A549 (cell line): ENCODE measurements around the gene RNGTT.

Experiments used
- CHD4 ChIP-seq: fragments of 200-600 bp; sonication (generic); IDR thresholded peaks from 2 replicates; pipeline ENCODE4 v1.6.1; 2016; ENCODE audit warnings: antibody characterized with exemption, mild to moderate bottlenecking, borderline replicate concordance
- CTCF ChIP-seq: fragments of >200 bp; sonication (Bioruptor Twin); formaldehyde crosslinking; IDR thresholded peaks from 3 replicates; pipeline ENCODE4 v1.5.1; 2016
- HMGXB4 ChIP-seq: fragments of 250-450 bp; sonication (Bioruptor Pico); IDR thresholded peaks from 2 replicates; pipeline ENCODE4 v1.5.0; 2021; ENCODE audit warnings: mild to moderate bottlenecking, moderate library complexity, borderline replicate concordance
- MAFK ChIP-seq: fragments of 450-650 bp; IDR thresholded peaks from 2 replicates; pipeline ENCODE4 v1.6.1; 2014; ENCODE audit not compliant: partially characterized antibody
- PBX3 ChIP-seq: IDR thresholded peaks from 2 replicates; pipeline ENCODE4 v1.6.1; 2012
- POLR2A ChIP-seq: IDR thresholded peaks from 2 replicates; pipeline ENCODE4 v1.6.1; 2012; ENCODE audit warnings: mild to moderate bottlenecking, low read length
- RAD21 ChIP-seq, 2 experiments: fragments of >200 bp in 1 of 2; sonication (Bioruptor Twin) in 1 of 2; formaldehyde crosslinking in 1 of 2; IDR thresholded peaks in 1 of 2; conservative IDR thresholded peaks in 1 of 2; 2 replicates in 1 of 2; 3 replicates in 1 of 2; pipeline ENCODE4 v1.6.1; 2012 to 2018; ENCODE audit warnings: inconsistent platforms in 1 of 2
- TP53 ChIP-seq: fragments of 250-450 bp; sonication (Bioruptor Pico); IDR thresholded peaks from 2 replicates; pipeline ENCODE4 v1.5.0; 2021; ENCODE audit warnings: mild to moderate bottlenecking, moderate library complexity

GRCh38 chr6:88730611-88731011 lies 232.8 kb downstream of the RNGTT start:
- no peak for TF ChIP-seq CTCF
- TF ChIP-seq POLR2A, result no peak
- no peak for TF ChIP-seq TP53
- TF ChIP-seq CHD4, result no peak
- TF ChIP-seq HMGXB4 (CRISPR knock-in tag), result no peak
- no peak for TF ChIP-seq PBX3
- TF ChIP-seq MAFK, result no peak
- TF ChIP-seq RAD21 (conservative IDR thresholded peaks at IDR 0.05 in 1 of 2, IDR thresholded peaks at IDR 0.05 in 1 of 2), result no peak
